NCI-H82 treated with DMSO at 0.1 percent for 48 hours (cell line): ENCODE results near the gene HES2.
"Not testable (repeated sequence)": the region's sequence is repeated elsewhere in the genome, so short reads cannot be mapped to it uniquely, and the experiment has no call there.

Source experiments
- DNase-seq: peaks from one replicate; lab custom pipeline; 2025; ENCODE audit not compliant: unreplicated experiment; lab: John Stamatoyannopoulos, UW

Gene HES2

DNA sequence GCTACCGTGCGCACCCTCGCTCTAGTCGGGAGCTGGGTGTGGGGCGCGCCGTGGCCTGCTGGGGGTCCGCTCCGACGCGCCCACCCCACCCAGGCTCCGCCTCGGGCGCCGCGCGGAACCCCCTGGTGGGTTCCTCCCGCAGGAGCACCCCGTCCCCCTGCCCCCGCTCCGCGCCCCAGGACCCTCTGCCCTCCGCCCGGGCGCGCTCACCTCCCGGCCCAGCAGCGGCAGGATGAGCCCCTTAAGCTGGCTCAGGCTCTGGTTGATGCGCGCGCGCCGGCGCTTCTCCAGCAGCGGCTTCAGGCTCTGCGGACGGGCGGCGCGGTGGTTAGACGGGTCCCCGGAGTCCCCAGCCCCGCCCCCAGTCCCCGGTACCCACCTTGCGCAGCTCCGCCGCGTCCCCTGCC lies 319 bp downstream of the HES2 start:
- no peak for DNase-seq

DNA sequence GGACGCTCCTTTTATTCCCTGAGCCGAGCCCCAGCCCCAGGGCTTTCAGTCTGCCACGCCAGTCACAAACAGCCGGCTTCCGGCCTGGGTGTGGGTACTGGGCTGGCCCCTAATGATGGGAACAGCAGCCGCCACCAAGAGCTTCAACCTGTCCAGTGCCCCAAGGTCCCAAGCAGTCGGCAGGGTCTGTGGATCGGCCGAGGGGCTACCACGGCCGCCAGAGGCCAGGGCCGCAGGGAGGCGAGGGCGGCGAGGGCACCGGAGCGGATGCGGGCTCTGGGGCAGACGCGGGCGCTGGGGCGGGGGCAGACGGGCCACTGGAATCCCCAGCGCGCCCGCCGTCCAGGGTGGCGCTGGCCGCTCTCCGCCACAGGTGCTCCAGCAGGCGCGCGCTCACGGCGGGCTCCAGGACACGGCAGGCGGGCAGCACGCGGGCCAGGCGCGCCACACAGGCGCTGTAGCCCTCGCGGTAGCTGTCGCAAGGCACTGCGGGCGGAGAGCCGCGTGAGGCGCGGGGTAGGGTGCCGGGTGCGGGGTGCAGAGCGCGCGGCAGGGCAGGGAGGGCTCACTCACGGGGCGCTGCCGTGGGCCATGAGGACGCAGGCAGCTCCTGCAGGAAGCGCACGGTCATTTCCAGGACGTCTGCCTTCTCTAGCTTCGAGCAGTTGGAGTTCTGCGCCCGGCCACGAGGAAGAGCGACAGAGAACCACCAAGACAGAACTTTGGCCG lies 887 bp downstream of the HES2 start:
- no peak for DNase-seq

DNA sequence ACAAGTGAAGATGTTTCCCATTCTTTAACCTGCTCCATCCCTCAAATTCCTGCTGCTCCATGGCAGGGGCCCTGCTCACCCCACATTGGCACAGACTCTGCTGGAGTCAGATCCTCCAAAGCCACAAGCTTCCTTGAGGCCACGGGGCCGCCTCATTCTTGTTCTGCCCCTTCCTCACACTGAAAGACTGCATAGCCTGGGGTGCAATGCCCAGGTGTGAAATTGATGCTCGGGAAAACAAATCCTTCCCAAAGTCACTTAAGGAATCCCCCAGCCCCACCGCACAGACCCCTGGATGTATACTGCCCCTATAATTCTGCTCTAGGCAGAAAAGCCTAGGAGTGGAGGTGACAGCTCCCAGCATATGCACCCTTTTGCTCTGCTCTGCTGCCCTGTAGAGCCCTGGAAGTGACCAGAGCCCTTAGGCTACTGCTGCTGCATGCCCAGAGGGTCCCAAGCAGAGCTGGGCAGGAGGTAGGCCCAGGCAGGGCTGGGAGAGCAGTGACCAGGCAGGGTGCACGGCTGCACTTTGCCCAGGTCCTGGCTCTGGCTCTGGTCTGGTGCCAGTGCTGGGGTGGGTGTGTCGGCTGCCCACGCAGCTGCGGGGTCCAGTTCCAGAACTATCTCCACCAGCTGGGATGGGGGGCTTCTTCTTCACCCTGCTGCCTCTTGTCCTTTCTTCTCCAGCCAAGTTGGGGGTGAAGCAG lies 1.6 kb downstream of the HES2 start:
- no peak for DNase-seq

DNA sequence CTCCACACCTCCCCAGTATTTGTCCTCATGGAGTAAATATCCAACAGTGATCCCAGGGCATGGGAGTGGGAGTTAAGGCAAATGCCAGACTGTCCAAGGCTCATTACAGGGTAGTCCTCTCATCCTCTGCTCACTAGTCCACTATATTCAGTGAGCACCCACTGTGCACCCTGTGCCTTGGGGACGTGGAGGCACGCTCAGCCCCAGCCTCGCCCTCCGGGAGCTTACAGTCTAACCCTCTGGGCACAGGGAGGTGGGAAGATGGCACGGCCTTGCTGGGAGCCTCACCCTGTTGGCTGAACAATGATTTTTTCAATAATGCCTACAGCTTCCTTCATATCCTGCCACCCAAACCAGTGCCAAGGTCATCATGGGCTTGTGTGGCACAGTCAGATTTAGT lies 2.8 kb downstream of the HES2 start:
- no peak for DNase-seq

DNA sequence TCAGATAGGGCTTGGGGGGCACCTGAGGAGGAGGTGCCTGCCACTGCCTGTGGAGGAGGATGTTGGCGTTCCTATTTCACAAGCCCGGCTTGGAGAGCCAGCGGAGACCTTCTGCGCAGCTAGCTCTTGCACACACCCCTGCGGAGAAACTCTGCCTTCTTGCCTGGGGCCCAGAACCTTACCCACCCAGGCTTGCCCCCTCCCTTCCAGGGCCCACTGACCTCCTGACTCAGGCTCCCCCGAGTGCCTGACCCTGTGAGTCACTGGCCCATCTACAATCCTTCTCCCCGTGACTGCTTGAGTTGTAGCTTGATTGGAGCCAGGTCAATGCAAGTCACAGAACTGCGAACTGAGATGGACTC lies 3.4 kb downstream of the HES2 start:
- no peak for DNase-seq

DNA sequence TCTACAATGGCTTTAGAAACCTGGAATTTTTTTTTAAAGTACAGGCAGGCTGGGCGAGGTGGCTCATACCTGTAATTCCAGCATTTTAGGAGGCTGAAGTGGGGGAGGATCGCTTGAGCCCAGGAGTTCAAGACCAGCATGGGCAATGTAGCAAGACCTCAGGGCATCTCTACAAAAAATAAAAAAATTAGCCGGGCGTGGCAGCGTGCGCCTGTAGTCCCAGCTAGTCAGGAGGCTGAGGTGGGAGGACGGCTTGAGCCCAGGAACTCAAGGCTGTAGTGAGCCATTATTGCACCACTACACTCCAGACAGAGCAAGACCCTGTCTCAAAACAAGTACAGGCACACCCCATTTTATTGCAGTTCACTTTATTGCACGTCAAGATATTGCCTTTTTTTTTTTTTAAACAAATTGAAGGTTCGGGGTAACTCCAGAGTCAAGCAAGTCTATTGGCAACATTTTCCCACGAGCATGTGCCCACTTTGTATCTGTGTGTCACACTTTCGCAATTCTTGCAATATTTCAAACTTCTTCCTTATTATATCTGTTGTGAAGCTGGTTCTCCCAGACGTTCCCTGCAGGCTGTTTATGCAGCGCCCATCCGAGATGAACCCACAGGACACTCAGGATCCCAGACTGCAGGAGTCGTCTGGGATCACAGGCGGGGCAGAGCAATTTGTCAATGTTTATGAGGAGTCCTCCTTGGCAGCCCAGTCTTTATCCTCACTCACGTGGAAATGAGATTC lies 4.7 kb downstream of the HES2 start:
- no peak for DNase-seq

DNA sequence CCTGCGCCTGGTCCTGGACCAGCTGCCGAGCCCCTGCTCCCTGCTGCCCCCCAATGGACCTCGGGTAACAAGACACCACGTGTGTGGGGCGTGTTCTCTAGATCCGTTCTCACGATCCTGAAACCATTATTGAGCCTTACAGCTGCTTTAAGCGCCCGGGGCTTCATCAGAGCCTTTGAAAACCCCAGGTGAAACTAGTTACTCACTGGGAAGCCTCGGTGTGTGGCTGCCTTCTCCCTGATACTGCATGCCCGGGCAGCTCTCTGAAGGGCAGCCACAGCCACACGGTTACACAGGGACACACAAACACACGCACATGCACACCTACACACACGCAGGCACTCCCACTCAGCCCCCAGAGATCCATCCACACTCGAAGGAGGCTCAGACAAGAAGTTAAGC lies 5.3 kb downstream of the HES2 start:
- DNase-seq: no peak

DNA sequence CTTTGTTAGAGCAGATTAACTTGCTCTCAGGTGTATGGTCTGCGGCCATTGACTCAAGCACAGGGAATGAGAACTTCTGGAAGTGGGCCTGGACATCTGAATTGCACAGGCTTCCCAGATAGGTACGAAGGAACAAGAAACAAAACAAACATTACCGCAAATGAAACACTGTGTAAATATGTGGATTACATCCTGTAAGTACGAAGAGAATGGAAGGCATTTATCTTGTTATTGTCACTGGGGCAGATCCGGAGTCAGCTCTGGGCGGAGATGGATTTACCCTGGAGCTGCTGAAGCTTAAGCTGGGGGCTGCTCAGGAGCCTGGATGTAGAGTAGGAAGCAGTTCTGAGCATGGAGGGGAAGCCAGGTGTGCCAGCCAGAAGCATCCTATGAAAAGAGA lies 6.8 kb downstream of the HES2 start:
- no peak for DNase-seq

DNA sequence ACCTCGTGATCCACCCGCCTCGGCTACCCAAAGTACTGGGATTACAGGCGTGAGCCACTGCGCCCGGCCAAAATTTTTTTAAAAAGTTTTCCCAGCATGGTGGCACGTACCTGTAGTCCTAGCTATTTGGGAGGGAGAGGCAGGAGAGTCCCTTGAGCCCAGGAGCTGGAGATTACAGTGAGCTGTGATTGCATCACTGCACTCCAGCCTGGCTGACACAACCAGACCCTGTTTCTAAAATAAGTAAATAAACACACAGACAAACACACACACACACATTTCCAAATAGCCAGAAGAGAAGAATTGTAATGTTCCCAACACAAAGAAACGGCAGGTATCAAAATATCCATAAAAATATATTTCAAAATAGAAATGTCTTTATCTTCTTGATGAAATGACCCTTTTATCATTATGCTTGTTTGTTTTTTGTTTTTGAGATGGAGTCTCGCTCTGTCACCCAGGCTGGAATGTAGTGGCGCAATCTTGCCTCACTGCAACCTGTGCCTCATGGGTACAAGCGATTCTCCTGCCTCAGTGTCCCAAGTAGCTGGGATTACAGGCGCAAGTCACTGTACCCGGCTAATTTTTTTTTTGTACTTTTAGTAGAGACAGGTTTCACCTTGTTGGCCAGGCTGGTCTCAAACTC lies 9.3 kb downstream of the HES2 start:
- no peak for DNase-seq

DNA sequence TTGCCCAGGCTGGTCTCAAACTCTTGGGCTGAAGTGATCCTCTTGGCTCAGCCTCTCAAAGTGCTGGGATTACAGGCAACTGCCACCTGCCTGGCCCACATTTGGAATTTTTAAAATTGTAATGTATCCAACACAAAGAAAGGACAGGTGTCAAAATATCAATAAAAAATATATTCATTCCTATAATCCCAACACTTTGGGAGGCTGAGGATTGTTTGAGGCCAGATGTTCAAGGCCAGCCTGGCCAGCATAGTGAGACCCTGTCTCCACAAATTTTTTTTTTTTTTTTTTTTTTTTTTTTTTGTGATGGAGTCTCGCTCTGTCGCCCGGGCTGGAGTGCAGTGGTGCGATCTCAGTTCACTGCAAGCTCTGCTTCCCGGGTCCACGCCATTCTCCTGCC lies 10.0 kb downstream of the HES2 start:
- no peak for DNase-seq

DNA sequence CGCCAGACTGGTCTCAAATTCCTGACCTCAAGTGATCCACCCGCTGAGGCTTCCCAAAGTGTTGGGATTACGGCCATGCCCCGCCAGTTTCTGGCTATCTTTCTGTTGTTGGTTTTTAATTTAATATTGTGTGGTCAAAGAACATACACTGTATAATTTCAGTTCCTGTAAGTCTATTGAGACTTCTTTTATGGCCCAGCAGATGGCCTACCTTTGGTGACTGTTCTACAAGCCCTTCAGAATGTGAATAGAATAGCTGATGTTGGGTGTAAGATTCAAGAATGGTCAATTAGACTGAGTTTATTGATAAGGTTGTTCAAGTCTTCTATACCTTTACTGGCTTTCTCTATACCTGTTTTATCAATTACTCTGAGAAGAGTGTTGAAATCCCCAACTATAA lies 10.7 kb downstream of the HES2 start:
- no peak for DNase-seq

DNA sequence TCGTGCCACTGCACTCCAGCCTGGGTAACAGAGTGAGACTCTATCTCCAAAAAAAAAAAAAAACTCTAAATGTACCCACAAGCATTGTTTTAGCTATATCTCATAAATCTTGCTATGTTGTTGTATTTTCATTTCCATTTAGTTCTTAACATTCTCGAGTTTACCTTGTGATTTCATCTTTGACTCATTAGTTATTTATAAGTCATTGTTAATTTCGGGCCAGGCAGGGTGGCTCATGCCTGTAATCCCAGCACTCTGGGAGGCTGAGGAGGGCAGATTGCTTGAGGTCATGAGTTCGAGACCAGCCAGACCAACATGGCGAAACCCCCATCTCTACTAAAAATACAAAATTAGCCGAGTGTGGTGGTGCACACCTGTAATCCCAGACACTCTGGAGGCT lies 11.7 kb downstream of the HES2 start:
- no peak for DNase-seq

DNA sequence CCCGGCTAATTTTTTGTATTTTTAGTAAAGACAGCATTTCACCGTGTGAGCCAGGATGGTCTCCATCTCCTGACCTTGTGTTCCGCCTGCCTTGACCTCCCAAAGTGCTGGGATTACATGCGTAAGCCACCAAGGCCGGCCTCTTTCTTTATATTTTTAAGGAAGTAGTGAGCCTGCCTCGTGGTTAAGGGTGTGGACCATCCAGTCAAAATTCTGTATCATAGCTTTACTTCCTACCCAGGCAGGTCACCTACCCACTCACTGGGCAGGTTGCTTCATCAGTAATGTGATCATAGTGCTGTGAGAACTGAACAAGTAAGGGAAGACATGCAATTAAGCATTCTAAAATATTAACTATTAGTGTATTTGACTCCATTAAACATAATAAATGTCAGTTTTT lies 18.0 kb downstream of the HES2 start:
- no peak for DNase-seq

DNA sequence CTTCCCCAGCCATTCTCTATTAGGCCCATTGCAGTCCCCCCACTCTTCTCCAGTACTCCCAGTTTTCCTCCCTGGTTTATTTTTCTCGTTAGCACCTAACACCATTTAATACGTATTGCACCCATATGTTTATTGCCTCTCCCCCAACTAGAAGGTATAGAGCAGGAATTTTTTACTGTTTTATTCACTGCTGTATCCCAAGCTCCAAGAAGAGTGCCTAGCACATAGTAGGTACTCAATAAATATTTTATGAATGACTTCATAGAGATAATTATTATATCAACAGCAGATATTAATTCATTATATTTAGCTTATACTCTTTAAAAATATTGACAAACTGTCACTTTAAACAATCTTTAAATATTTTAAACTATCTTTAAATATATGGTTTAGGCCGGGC lies 20.4 kb downstream of the HES2 start:
- no peak for DNase-seq

DNA sequence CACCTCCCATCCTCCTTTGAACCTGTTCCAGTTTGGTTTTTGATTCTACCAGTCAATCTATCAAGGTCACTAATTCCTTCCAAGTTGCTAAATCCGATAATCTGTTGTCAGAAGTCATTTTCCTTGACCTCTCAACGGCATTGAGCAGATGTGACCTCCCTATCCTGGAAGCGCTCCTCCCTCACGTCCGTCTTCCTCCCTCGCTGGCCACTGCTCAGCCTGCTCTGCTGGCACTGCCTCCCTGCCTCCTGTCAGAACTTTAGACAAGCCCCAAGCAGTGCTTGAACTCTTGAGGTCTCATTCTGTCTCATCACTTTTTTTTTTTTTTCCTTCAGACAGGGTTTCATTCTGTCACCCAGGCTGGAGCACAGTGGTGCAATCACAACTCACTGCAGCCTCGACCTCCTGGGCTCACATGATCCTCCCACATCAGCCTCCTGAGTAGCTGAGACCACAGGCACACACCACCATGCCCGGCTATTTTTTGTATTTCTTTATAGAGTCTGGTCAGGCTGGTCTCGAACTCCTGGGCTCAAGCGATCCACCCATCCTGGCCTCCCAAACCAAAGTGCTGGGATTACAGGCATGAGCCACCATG lies 21.8 kb downstream of the HES2 start:
- peak; percentile 89 for DNase-seq

DNA sequence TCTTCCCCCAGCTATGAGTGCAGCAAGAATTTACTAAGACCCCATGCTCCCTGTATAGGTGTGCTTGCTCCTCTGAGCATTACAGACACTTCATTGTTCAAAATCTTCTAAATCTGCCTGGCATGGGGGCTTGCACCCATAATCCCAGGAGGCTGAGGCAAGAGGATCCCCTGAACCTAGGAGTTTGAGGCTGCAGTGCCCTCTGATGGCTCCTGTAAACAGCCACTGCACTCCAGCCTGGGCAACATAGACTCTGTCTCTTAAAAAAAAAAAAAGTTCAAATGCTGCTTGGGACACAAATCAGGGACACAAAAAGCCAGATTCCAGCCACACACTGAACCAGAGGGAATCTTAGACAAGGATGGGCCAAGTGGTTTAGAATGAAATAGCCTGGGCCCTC lies 22.7 kb downstream of the HES2 start:
- DNase-seq: no peak

DNA sequence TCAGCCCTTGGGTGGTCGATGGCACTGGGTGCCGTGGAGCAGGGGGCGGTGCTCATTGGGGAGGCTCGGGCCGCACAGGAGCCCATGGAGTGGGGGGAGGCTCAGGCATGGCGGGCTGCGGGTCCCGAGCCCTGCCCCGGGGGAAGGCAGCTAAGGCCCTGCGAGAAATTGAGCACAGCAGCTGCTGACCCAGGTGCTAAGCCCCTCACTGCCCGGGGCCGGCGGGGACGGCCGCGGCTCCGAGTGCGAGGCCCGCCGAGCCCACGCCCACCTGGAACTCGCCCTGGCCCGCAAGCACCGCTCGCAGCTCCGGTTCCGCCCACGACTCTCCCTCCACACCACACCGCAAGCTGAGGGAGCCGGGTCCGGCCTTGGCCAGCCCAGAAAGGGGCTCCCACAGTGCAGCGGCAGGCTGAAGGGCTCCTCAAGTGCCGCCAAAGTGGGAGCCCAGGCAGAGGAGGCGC lies 23.9 kb downstream of the HES2 start:
- DNase-seq: not testable (repeated sequence)

DNA sequence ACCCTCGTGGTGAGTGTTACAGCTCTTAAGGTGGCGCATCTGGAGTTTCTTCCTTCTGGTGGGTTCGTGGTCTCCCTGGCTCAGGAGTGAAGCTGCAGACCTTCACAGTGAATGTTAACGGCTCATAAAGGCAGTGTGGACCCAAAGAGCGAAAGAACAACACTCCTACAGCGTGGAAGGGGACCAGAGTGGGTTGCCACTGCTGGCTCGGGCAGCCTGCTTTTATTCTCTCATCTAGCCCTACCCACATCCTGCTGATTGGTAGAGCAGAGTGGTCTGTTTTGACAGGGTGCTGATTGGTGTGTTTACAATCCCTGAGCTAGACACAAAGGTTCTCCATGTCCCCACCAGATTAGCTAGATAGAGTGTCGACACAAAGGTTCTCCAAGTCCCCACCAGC lies 24.6 kb downstream of the HES2 start:
- not testable (repeated sequence) for DNase-seq

DNA sequence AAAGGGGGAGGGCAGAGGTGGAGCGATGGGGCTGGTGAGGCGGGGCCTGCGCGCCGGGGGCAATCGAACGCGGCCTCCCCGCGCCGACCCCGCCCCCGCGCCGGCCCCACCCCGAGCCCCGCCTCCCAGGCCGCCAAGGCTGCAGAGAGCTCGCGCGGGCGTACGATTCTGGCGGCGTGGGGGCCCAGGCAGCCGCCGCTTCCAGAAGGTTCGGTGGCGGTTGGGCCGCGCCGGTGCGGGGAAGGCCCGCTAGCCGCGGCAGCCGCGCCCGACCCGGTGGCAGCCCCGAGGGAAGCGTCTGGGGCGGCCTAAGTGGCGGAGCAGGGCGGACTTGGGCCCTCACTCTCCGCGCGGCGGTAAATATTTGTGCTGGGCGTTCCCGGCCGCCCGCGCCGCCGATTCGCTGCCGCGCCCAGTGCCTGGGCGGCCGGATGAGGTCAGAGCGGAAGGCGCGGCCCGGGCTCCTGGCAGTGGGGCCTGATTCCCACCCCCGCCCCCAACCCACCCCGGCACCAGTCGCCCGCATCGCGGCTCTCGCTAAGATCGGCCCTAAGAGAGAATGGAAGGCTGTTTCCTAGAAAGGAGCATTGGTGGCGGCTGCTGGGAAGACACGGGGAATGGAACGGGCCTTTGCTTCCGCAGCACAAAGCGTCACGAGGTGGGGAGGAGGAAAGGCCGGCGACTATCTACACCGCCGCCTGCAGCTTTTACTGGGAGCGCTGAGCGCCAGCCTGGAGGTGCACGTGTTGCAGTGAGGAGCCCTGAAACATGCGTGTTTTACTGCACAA lies 26.1 kb downstream of the HES2 start, which contains the start of gene ACOT7:
Gene ACOT7, minus strand, starts transcription at position 368 of the 788 bp plus-strand sequence. CDS start 368 bp downstream, outside the sequence.
- DNase-seq: peak; percentile 88

DNA sequence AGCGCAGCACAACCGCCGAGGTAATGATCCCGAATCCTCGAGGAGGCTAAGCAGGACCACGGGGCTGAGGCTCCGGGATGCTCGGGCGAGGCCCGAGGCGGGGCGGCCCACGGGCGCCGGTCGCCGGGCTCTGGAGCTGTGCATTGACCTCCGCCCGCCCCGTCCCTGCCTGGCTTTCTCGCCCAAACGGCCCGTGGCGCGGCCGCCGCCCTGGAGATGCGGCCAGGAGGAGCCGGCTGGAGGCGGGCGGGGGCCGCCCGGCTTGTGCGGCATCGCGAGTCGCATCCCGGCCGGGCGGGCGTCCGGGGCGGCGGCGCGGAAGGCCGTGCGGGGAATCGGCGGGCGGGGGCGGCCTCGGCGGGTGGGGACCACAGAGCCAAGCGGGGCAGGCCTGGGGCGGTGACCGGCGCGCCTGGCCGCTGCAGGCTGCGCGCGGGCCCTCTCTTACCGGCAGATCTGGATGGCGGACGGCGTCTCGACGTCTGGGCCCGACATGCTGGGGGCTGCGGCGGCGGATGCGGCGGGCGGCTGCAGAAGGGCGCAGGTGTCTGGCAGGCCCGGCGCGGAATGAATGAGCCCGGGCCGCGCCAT lies 26.8 kb downstream of the HES2 start:
- no peak for DNase-seq
